Right lobe of liver (tissue), 6 donors: Measurements from ENCODE around the gene KDM4C. TPM values are rescaled to one million over a fixed set of nuclear protein-coding genes. Genes with fewer than 3 reads are reported as not detected.

Experiments used
- ATAC-seq, 4 donors: fragments of 200-7000 bp; cut with Tn5 transposase; one replicate each; pipeline ENCODE4 v1.9.1; 2020; ENCODE audit warnings: mild to moderate bottlenecking in 4 of 4, moderate library complexity in 4 of 4
- DNase-seq, 3 donors: peaks; one replicate each; pipeline ENCODE4 v3.0.0-alpha.2; 2020
- H3K27ac ChIP-seq, 3 donors: fragments of 200-600 bp; one replicate each; pipeline ENCODE4 v1.8.0; 2022
- H3K27me3 ChIP-seq, 2 donors: fragments of 200-600 bp; one replicate each; pipeline ENCODE4 v1.8.0; 2022
- H3K36me3 ChIP-seq, 4 donors: fragments of 200-600 bp; sonication (generic) in 1 of 4; one replicate each; pipeline versions ENCODE4 v1.5.1 to v1.8.0; 2017 to 2022; ENCODE audit warnings: control low read depth in 1 of 4
- H3K4me1 ChIP-seq, 4 donors: fragments of 200-600 bp; sonication (generic) in 1 of 4; one replicate each; pipeline versions ENCODE4 v1.5.1 to v1.8.0; 2017 to 2022; ENCODE audit warnings: control low read depth in 1 of 4
- H3K4me3 ChIP-seq, 3 donors: fragments of 200-600 bp; one replicate each; pipeline ENCODE4 v1.8.0; 2022
- H3K9me3 ChIP-seq, 4 donors: fragments of 200-600 bp; sonication (generic) in 1 of 4; one replicate each; pipeline versions ENCODE4 v1.5.1 to v1.8.0; 2017 to 2022; ENCODE audit warnings: control low read depth in 1 of 4
- CTCF ChIP-seq, 4 donors: fragments of 200-600 bp in 3 of 4; fragments of 450-650 bp in 1 of 4; IDR thresholded peaks; one replicate each; pipeline versions ENCODE4 v1.5.1 to v1.8.0; 2016 to 2022; ENCODE audit warnings: antibody characterized with exemption in 4 of 4, mild to moderate bottlenecking in 2 of 4
- POLR2A ChIP-seq: fragments of 450-650 bp; IDR thresholded peaks from one replicate; pipeline ENCODE4 v1.6.1; 2017; ENCODE audit warnings: antibody characterized with exemption, mild to moderate bottlenecking
- WGBS: methylation state at CpG from one replicate; pipeline ENCODE4 v1.1.6; 2018; ENCODE audit warnings: low coverage, low lambda C conversion rate; ENCODE audit not compliant: insufficient coverage; ENCODE audit errors: missing lambda C conversion rate; 5-methylcytosine and 5-hydroxymethylcytosine counted together
- intact Hi-C, 2 donors: fragments of 100-400 bp; cut with DNase I; formaldehyde crosslinking; loops; one replicate each; pipeline versions ENCODE4 v1.11.2 to v1.14.1; 2022
- total RNA-seq, 6 experiments: library from RNA; depleted of rRNA in 2 of 6; stranded (reverse); fragments of >200 nt in 2 of 6; fragmentation: NEBNext Ultra II Directional in 3 of 6; extraction: Animal tissue kit (Norgen Biotek cat#: 25700) in 3 of 6; gene quantifications; one replicate each; pipeline versions ENCODE4 v1.1.0 to v1.2.4, GENCODE V29; 2016 to 2023
- donor health status: DM: no; HTN: yes; CAD: no.
- donor health status: DM: no; HTN: no; CAD: no.
- donor health status: DM: no; HTN: no; CAD: no.
- donor health status: DM: no; HTN: yes; CAD: no.
- donor health status: DM: no; HTN: yes; CAD: no.

Gene KDM4C
- total RNA-seq, 6 experiments from 2014 or later: 14.1 to 20.9 (median 15.3) TPM

DNA sequence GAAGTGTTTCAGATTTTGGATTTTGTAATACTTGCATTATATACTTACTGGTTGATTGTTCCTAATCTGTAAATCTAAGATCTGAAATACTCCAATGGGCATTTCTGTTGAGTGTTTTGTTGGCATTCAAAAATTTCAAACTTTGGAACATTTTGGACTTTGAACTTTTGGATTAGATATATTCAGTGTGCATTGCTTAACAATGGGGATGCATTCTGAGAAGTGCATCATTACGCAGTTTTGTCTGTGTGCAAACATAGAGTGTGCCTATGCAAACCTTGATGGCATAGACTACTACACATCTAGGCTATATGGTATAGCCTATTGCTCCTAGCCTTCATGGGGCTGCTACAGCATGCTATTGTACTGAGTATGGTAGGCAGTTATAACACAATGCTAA, 325.4 kb downstream of the KDM4C start:
- peaks cover 0 to 6% (median 0%) of the 10 kb centered on the region in 4 donors for H3K4me1 ChIP-seq
- no peak for DNase-seq
- H3K4me3 ChIP-seq: no peak overlapping the region
- peak; percentile 52 to 88 (median 82) for ATAC-seq
- 29% methylated on average over 1 of the region's 1 CpG for WGBS
- H3K27ac ChIP-seq: no peak overlapping the region
- no peaks in the 10 kb centered on the region for H3K27me3 ChIP-seq
- H3K36me3 ChIP-seq: peaks cover 0 to 5% (median 0%) of the 10 kb centered on the region in 4 donors
- no peak for TF ChIP-seq POLR2A
- TF ChIP-seq CTCF (IDR thresholded peaks at IDR 0.05): no peak
- H3K9me3 ChIP-seq: no peaks in the 10 kb centered on the region
- intact Hi-C loops: no loop called here

DNA sequence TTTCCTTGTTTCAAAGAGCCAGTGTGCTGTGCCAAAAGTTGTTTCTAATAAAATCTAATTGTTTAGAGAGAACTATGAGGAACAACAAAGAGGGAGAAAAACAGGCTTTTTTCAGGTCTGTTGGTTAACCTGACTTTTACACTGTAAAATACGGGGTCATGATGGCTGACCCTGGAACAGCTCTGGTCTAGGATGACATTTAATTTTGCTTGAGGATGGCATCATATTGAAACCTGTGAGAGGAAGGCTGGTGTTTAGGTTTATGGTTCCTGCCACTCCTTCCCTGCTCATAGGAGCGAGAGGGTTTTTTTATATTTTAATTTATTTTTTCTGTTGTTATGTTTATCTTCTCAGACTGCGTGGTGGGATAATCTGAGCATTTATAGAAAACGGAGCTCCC, 327.6 kb downstream of the KDM4C start:
- Histone ChIP-seq H3K9me3 (no peaks in the 10 kb centered on the region), H3K36me3 (peaks cover 0 to 5% (median 0%) of the 10 kb centered on the region in 4 donors), H3K4me3 (no peak overlapping the region), H3K4me1 (peaks cover 0 to 6% (median 0%) of the 10 kb centered on the region in 4 donors), H3K27me3 (no peaks in the 10 kb centered on the region), H3K27ac (no peak overlapping the region)
- ATAC-seq: no peak
- DNase-seq: no peak
- TF ChIP-seq CTCF (IDR thresholded peaks at IDR 0.05) (no peak), POLR2A (no peak)
- WGBS: 87% methylated on average over 4 of the region's 4 CpGs
- intact Hi-C loops: no loop called here

GRCh38 chr9:7086389-7086788, 328.6 kb downstream of the KDM4C start:
- DNase-seq (no peak), ATAC-seq (no peak)
- H3K27me3 ChIP-seq: no peaks in the 10 kb centered on the region
- peaks cover 0 to 6% (median 0%) of the 10 kb centered on the region in 4 donors for H3K4me1 ChIP-seq
- H3K4me3 ChIP-seq: no peak overlapping the region
- H3K36me3 ChIP-seq: peaks cover 0 to 5% (median 0%) of the 10 kb centered on the region in 4 donors
- WGBS: 93% methylated on average over 3 of the region's 3 CpGs
- no peaks in the 10 kb centered on the region for H3K9me3 ChIP-seq
- no peak for TF ChIP-seq POLR2A
- no peak overlapping the region for H3K27ac ChIP-seq
- intact Hi-C loops: no loop called here

DNA sequence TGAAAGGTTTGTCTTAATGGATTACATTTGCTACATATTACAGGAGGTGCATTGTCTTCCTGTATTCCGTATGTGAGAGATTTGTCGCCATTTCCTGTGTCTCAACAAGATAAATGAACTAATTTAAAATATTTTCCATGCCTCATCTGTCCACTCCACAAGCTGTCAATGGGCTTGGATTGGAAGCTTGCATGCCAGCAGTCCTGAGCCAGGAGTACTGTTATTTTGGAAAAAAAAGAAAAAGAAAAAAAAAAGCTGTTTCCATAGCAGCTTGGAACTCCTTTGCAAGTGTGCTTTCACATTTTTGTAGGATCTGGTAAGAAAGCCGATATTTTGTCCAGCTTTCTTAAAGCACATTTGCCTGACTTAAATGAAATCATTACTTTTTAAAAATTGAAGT, 330.8 kb downstream of the KDM4C start:
- TF ChIP-seq CTCF (IDR thresholded peaks at IDR 0.05): no peak
- TF ChIP-seq POLR2A: no peak
- WGBS: 68% methylated on average over 3 of the region's 3 CpGs
- Histone ChIP-seq H3K4me1 (no peaks in the 10 kb centered on the region), H3K36me3 (peaks cover 0 to 5% (median 0%) of the 10 kb centered on the region in 4 donors), H3K4me3 (no peak overlapping the region), H3K27me3 (no peaks in the 10 kb centered on the region), H3K9me3 (no peaks in the 10 kb centered on the region), H3K27ac (no peak overlapping the region)
- intact Hi-C loops: no loop called here
- no peak for ATAC-seq
- no peak for DNase-seq

DNA sequence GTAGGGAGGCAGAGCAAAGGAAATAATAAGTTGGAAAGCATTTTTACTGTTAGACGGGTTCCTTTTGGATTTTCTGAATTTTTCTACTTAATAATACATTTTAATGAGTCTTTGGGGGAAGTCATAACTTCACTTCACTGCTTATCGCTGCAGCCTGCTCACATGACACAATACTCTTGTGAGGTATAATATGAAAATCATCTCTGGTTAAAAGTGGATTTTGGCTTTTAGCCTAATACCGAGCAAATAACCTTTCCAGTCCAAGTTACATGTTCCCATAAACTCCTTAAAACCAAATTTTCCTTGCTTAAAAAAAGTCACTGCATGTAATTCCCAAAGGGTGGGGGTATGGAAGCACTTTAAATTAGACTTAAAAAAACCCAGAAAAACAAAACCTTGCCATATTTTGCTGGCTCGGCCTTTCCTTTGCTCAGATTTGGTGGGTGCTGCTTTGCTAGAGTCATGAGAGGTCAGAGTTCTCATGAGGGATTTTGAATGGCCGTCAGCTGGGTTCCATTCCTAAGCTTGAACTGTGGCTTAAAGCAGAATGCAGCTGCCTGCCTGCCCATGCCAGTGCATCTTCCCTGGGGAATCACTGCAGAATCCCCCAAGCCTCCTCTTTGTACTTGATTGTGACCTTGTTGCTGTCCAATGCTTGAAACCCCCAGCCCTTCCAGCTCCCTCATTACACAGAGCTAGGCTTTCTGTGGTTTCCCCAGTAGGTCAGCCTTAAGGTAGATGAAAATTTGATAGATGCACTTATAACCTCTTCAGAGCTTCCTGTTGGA, 331.8 kb downstream of the KDM4C start:
- Histone ChIP-seq H3K27me3 (no peaks in the 10 kb centered on the region), H3K4me3 (no peak overlapping the region), H3K4me1 (no peaks in the 10 kb centered on the region), H3K36me3 (peaks cover 0 to 5% (median 0%) of the 10 kb centered on the region in 4 donors), H3K9me3 (no peaks in the 10 kb centered on the region), H3K27ac (no peak overlapping the region)
- DNase-seq: no peak
- ATAC-seq: no peak
- intact Hi-C loops: no loop called here
- 88% methylated on average over 4 of the region's 5 CpGs for WGBS
- TF ChIP-seq POLR2A: no peak
- TF ChIP-seq CTCF (IDR thresholded peaks at IDR 0.05): no peak
